Mesenchymal stem cell (in vitro differentiated cells and primary cell): ENCODE measurements around the gene TATDN3.
"Not testable (repeated sequence)": the region's sequence is repeated elsewhere in the genome, so short reads cannot be mapped to it uniquely, and the experiment has no call there.

ENCODE experiments used
- DNase-seq: peaks from one replicate; pipeline ENCODE4 v3.0.0-alpha.2; 2013
- H2AFZ ChIP-seq: one replicate; pipeline ENCODE4 v1.6.1; 2013; ENCODE audit warnings: low read depth, mild to moderate bottlenecking, control low read depth, inconsistent platforms, low read length, moderate library complexity
- H2AK5ac ChIP-seq: 2 replicates; pipeline ENCODE4 v1.6.1; 2013; ENCODE audit warnings: low read length, moderate library complexity, mild to moderate bottlenecking, inconsistent platforms; ENCODE audit not compliant: severe bottlenecking
- H2BK120ac ChIP-seq: one replicate; pipeline ENCODE4 v1.6.1; 2013; ENCODE audit warnings: low read depth, mild to moderate bottlenecking, inconsistent platforms, low read length, moderate library complexity
- H2BK12ac ChIP-seq, 2 experiments: one replicate each; pipeline ENCODE4 v1.6.1; 2013; ENCODE audit warnings: inconsistent platforms in 2 of 2, low read length in 2 of 2, mild to moderate bottlenecking in 2 of 2, moderate library complexity in 2 of 2, control low read depth in 1 of 2
- H2BK15ac ChIP-seq: one replicate; pipeline ENCODE4 v1.6.1; 2013; ENCODE audit warnings: mild to moderate bottlenecking, low read depth, inconsistent platforms; ENCODE audit not compliant: poor library complexity, severe bottlenecking
- H2BK5ac ChIP-seq: 2 replicates; pipeline ENCODE4 v1.6.1; 2013; ENCODE audit warnings: low read depth, mild to moderate bottlenecking, low read length, control low read depth, inconsistent platforms; ENCODE audit not compliant: poor library complexity, severe bottlenecking
- H3K14ac ChIP-seq, 2 experiments: one replicate each; pipeline ENCODE4 v1.6.1; 2013; ENCODE audit warnings: inconsistent platforms in 2 of 2, low read length in 2 of 2, control low read depth in 1 of 2, mild to moderate bottlenecking in 1 of 2, moderate library complexity in 1 of 2
- H3K18ac ChIP-seq, 2 experiments: one replicate each; pipeline ENCODE4 v1.6.1; 2013; ENCODE audit warnings: inconsistent platforms in 2 of 2, low read length in 2 of 2, control low read depth in 1 of 2, low read depth in 1 of 2, mild to moderate bottlenecking in 1 of 2
- H3K23ac ChIP-seq, 2 experiments: one replicate each; pipeline ENCODE4 v1.6.1; 2013; ENCODE audit warnings: inconsistent platforms in 2 of 2, low read length in 2 of 2, mild to moderate bottlenecking in 2 of 2, moderate library complexity in 2 of 2, control low read depth in 1 of 2
- H3K27ac ChIP-seq: 2 replicates; pipeline ENCODE4 v1.5.1; 2013; ENCODE audit warnings: mild to moderate bottlenecking, moderate library complexity, low read length, control low read depth, inconsistent platforms; ENCODE audit not compliant: poor library complexity, severe bottlenecking
- H3K27me3 ChIP-seq, 2 experiments: 2 replicates each; pipeline versions ENCODE4 v1.6.1 to v1.7.0; 2013; ENCODE audit warnings: low read length in 2 of 2, mild to moderate bottlenecking in 2 of 2, moderate library complexity in 2 of 2, control low read depth in 1 of 2, inconsistent platforms in 1 of 2; ENCODE audit not compliant: control insufficient read depth in 1 of 2, insufficient read depth in 1 of 2
- H3K36me3 ChIP-seq, 2 experiments: 2 replicates each; pipeline versions ENCODE4 v1.6.1 to v1.7.0; 2013; ENCODE audit warnings: low read length in 2 of 2, control low read depth in 1 of 2, inconsistent platforms in 1 of 2, low read depth in 1 of 2, mild to moderate bottlenecking in 1 of 2; ENCODE audit not compliant: insufficient read depth in 2 of 2, control insufficient read depth in 1 of 2
- H3K4ac ChIP-seq, 2 experiments: one replicate each; pipeline ENCODE4 v1.6.1; 2013; ENCODE audit warnings: inconsistent platforms in 2 of 2, low read length in 2 of 2, mild to moderate bottlenecking in 2 of 2, moderate library complexity in 2 of 2, control low read depth in 1 of 2, low read depth in 1 of 2
- H3K4me1 ChIP-seq: 2 replicates; pipeline ENCODE4 v1.6.1; 2013; ENCODE audit warnings: low read depth, low read length, control low read depth; ENCODE audit not compliant: control insufficient read depth, insufficient read depth
- H3K4me2 ChIP-seq: 2 replicates; pipeline ENCODE4 v1.6.1; 2013; ENCODE audit warnings: low read length, mild to moderate bottlenecking, inconsistent platforms; ENCODE audit not compliant: poor library complexity, severe bottlenecking
- H3K4me3 ChIP-seq, 2 experiments: 2 replicates each; pipeline versions ENCODE4 v1.5.1 to v1.7.0; 2013; ENCODE audit warnings: low read length in 2 of 2, mild to moderate bottlenecking in 2 of 2, control low read depth in 1 of 2, low read depth in 1 of 2; ENCODE audit not compliant: insufficient read depth in 1 of 2
- H3K79me1 ChIP-seq: replicated peaks from 2 replicates; pipeline ENCODE4 v1.6.1; 2013; ENCODE audit warnings: mild to moderate bottlenecking, control low read depth, low read length, inconsistent platforms; ENCODE audit not compliant: poor library complexity, severe bottlenecking
- H3K9ac ChIP-seq: 2 replicates; pipeline ENCODE4 v1.7.0; 2013; ENCODE audit warnings: mild to moderate bottlenecking, low read length, moderate library complexity
- H3K9me3 ChIP-seq: 2 replicates; pipeline ENCODE4 v1.7.0; 2013; ENCODE audit warnings: mild to moderate bottlenecking, low read length; ENCODE audit not compliant: control insufficient read depth
- H4K8ac ChIP-seq: one replicate; pipeline ENCODE4 v1.6.1; 2013; ENCODE audit warnings: inconsistent platforms, mild to moderate bottlenecking, low read length, moderate library complexity
- H4K91ac ChIP-seq: one replicate; pipeline ENCODE4 v1.6.1; 2013; ENCODE audit warnings: mild to moderate bottlenecking, low read length, inconsistent platforms
- WGBS: methylation state at CpG from one replicate; pipeline ENCODE4 v1.1.7; 2013; ENCODE audit warnings: mixed read lengths; 5-methylcytosine and 5-hydroxymethylcytosine counted together

TATDN3 gene

DNA sequence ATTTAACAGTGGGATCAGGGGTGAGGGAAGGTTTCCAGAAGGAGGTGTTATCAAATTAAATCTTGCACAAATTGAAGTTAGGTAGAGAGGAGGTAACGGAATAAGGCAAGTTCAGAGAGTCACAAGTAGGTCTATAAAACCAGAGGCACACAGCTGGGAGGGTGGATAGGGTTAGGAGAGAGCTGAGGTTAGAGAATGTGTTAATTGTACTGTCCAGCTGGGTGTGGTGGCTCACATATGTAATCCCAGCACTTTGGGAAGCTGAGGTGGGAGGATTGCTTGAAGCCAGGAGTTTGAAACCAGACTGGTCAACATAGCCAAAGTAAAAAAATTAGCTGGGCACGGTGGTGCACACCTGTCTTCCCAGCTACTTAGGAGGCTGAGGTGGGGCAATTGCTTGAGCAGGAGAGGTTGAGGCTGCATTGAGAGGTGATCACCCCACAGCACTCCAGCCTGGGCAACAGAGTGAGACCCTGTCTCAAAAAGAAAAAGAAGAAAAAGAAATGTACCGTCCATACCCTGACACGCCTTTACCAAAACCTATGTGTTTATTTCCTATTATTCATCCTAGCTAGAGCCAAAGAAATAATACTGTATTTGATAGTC, 35.6 kb downstream of the TATDN3 start:
- Histone ChIP-seq H2AK5ac (no peak overlapping the region), H2BK15ac (no peak overlapping the region), H3K9ac (no peak overlapping the region), H4K91ac (no peak overlapping the region), H3K18ac (no peak overlapping the region), H2BK120ac (no peak overlapping the region), H2AFZ (no peak overlapping the region), H4K8ac (no peak overlapping the region), H3K36me3 (no peaks in the 10 kb centered on the region), H3K4me2 (no peak overlapping the region), H3K4ac (no peak overlapping the region), H3K9me3 (peaks cover 16% of the 10 kb centered on the region), H3K4me1 (no peaks in the 10 kb centered on the region), H3K23ac (no peak overlapping the region), H3K27me3 (no peaks in the 10 kb centered on the region), H2BK12ac (no peak overlapping the region), H2BK5ac (no peak overlapping the region), H3K79me1 (no peaks in the 10 kb centered on the region), H3K14ac (no peak overlapping the region), H3K27ac (no peak overlapping the region), H3K4me3 (no peak overlapping the region)
- DNase-seq, result no peak
- 95% methylated on average over 2 of the region's 4 CpGs for WGBS

GRCh38 chr1:212827831-212828278, 36.2 kb downstream of the TATDN3 start:
- no peak for DNase-seq
- 94% methylated on average over 4 of the region's 5 CpGs for WGBS

DNA sequence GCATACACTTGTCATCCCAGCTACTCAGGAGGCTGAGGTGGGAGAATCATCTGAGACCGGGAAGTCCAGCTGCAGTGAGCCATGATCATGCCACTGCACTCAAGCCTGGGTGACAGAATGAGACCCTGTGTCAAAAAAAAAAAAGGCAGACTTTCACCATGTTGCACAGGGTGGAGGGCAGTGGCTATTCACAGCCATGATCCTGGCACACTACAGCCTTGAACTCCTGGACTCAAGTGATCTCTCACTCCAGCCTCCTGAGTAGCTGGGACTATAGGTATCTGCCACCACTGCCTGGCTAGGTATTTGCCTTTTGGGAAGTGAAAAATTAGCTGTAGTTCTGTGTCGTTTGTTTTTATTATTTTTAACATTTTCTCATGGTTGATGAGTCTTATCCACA, 36.7 kb downstream of the TATDN3 start:
- Histone ChIP-seq H3K27ac (no peak overlapping the region), H3K23ac (no peak overlapping the region), H2AK5ac (no peak overlapping the region), H4K8ac (no peak overlapping the region), H3K4me2 (no peak overlapping the region), H2BK120ac (no peak overlapping the region), H3K79me1 (no peaks in the 10 kb centered on the region), H2BK12ac (no peak overlapping the region), H4K91ac (no peak overlapping the region), H3K9ac (no peak overlapping the region), H3K4ac (no peak overlapping the region), H3K14ac (no peak overlapping the region), H3K18ac (no peak overlapping the region), H3K36me3 (no peaks in the 10 kb centered on the region), H2AFZ (no peak overlapping the region), H3K27me3 (no peaks in the 10 kb centered on the region), H3K4me3 (no peak overlapping the region), H3K4me1 (no peaks in the 10 kb centered on the region), H2BK5ac (no peak overlapping the region), H3K9me3 (peaks cover 16% of the 10 kb centered on the region), H2BK15ac (no peak overlapping the region)
- WGBS, result 90% methylated on average over 1 of the region's 2 CpGs
- no peak for DNase-seq

More at GRCh38 chr1:212827831-212828278, 36.2 kb downstream of the TATDN3 start:
- Histone ChIP-seq H3K9ac (no peak overlapping the region), H3K18ac (no peak overlapping the region), H3K79me1 (no peaks in the 10 kb centered on the region), H2AFZ (no peak overlapping the region), H4K8ac (no peak overlapping the region), H3K4me3 (no peak overlapping the region), H2AK5ac (no peak overlapping the region), H3K14ac (no peak overlapping the region), H3K27me3 (no peaks in the 10 kb centered on the region), H2BK5ac (no peak overlapping the region), H3K4me2 (no peak overlapping the region), H3K4ac (no peak overlapping the region), H3K36me3 (no peaks in the 10 kb centered on the region), H2BK120ac (no peak overlapping the region), H3K23ac (no peak overlapping the region), H2BK15ac (no peak overlapping the region), H3K27ac (no peak overlapping the region), H4K91ac (no peak overlapping the region), H2BK12ac (no peak overlapping the region), H3K9me3 (peaks cover 16% of the 10 kb centered on the region), H3K4me1 (no peaks in the 10 kb centered on the region)

DNA sequence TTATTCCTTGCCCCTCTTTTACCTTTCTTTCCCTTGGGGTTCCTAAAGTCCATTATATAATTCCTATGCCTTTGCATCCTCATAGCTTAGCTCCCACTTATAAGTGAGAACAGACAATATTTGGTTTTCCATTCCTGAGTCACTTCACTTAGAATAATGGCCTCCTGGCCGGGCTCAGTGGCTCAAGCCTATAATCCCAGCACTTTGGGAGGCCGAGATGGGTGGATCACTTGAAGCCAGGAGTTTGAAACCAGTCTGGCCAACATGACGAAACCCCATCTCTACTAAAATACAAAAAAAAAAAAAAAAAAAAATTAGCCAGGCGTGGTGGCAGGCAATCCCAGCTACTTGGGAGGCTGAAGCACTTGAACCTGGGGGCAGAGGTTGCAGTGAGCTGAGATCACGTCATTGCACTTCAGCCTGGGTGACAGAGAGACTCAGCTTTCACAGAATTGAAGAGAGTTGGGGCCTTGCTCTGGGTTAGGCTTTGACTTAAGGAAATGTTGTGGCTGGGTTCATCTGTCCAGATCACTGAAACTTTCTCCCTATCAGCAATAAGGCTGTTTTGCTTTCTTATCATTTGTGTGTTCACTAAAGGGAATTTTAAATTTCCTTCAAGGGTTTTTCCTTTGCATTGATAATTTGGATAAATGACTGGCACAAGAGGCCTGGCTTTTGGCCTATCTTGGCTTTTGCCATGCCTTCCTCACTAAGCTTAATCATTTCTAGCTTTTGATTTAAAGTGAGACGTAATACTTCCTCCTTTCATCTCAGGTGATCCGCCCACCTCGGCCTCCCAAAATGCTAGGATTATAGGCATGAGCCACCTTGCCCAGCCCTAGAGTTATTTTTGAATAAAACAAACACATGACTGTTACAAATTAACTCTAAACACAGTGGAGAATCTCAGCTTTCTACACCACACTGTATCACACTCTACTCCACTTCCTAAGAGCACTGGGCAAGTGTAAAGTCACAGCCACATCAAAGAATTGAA, 41.8 kb downstream of the TATDN3 start:
- not testable (repeated sequence) for H3K23ac ChIP-seq, DNase-seq
- 77% methylated on average over 7 of the region's 8 CpGs for WGBS

More for the DNA sequence above, 41.8 kb downstream of the TATDN3 start:
- not testable (repeated sequence) for H3K4ac ChIP-seq, H2BK120ac ChIP-seq, H3K4me1 ChIP-seq, H3K27ac ChIP-seq, H4K91ac ChIP-seq, H2BK15ac ChIP-seq, H3K9me3 ChIP-seq, H3K27me3 ChIP-seq, H2BK5ac ChIP-seq, H3K79me1 ChIP-seq, H3K4me3 ChIP-seq, H3K14ac ChIP-seq, H3K4me2 ChIP-seq, H2AK5ac ChIP-seq, H3K36me3 ChIP-seq, H3K9ac ChIP-seq, H3K18ac ChIP-seq, H2BK12ac ChIP-seq, H4K8ac ChIP-seq, H2AFZ ChIP-seq
